Measurements from ENCODE around the gene DEDD2.
A peak's percentile ranks its signal among the peaks of the same experiment; 100 is the strongest.

Gene DEDD2

GRCh38 chr19:42229301-42229854 is 11.9 kb upstream of the DEDD2 start:
- no peak for DNase-seq (ENCODE audit: low spot score)

- no peak for DNase-seq (ENCODE audit: low spot score)
Measured at GRCh38 chr19:42228641-42229040, 11.2 kb upstream of the DEDD2 start.

- no peak for DNase-seq (ENCODE audit: low spot score)
Measured at GRCh38 chr19:42226886-42227285, 9.4 kb upstream of the DEDD2 start.

GRCh38 chr19:42225718-42226292 is 8.3 kb upstream of the DEDD2 start:
- DNase-seq (ENCODE audit: low spot score), result no peak

DNA sequence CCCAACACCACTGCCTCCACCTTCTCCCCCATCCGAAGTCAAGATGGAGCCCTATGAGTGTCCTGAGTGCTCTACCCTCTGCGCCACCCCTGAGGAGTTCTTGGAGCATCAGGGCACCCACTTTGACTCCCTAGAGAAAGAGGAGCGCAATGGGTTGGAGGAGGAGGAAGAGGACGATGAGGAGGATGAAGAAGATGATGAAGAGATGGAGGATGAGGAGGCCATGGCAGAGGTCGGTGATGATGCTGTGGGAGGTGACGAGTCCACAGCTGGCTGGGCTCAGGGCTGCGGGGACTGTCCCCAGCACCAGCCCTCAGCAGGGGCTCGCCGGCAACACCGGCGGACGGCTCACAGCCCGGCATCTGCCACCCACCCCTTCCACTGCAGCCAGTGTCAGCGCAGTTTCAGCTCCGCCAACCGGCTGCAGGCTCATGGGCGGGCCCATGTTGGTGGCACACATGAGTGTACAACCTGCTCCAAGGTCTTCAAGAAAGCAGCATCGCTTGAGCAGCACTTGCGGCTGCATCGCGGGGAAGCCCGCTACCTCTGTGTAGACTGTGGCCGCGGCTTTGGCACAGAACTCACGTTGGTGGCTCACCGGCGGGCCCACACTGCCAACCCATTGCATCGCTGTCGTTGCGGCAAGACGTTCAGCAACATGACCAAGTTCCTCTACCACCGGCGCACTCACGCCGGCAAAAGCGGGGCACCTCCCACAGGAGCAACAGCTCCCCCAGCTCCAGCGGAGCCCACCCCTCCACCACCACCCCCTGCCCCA is 7.7 kb upstream of the DEDD2 start:
- no peak for DNase-seq (ENCODE audit: low spot score)

DNA sequence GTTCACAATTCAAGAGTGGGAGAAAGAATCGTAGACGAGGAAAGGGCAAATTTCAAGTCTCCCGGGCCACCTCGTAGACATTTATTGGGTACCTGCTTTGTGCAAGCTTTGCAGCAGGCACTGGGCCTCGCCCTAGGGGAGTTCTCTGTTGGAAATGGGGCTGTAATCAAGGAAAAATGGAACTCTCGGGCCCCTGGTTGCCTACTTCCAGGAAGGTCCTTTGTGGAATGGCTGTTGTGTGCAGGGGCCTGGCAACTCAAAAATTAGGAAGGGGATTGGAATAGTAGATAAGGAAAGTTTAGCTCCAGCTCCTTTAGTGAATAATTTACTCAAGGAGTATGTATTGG is 3.2 kb upstream of the DEDD2 start:
- DNase-seq (ENCODE audit: low spot score), result no peak

DNA sequence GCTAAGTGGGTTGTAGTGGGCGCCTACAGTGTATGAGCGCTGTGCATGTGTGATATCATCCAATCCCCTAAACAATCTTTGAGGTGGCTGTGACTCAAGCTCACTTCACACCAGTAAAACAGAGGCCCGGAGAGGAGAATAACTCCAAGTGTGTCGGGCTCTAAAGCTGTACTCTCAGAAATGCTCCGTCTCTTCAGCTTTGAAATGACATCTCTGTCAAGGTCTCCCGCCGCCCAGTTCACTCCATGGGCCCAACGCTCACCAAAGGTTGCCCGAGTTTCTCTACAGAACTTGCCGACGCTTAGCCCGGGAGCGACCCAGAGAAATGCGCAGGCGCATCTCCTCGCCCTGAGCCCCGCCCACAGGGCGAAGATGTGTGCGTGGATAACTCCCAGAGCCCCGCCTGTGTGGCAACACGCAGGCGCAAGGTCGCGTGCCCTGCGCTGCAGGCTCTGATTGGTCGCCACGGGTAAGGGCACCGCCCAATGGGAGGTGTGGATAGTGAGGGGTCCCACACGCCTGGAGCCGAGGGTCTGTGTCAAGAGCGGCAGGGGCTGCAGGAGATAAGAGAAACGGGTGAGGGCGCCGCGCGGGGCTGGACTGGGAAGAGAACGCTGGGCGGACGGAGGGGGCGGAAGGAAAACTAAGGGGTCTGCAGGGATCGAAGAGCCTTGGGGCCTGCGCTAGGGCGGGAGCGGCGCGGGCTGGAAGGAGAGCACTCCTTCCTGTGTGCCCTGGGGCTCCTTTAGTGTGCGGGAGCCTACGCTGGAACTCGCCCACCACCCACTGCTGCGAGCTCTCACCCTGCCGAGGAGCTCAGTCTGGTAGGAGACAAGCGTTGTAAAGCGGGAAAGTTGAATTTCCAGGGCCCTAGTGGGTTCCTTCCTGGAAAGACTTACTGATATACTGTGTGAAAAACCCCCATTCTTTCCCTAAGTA is 2.6 kb upstream of the DEDD2 start, which contains the start of gene ZNF526:
Gene ZNF526 (plus strand): TSS at position 501 of the 939 bp plus-strand sequence. CDS start 4,092 bp downstream, outside the sequence.
- peak; percentile 98 for DNase-seq (ENCODE audit: low spot score)

GRCh38 chr19:42216653-42217519 is 591 bp downstream of the DEDD2 start:
- peak; percentile 37 for DNase-seq (ENCODE audit: low spot score)

GRCh38 chr19:42214810-42215485 is 2.5 kb downstream of the DEDD2 start:
- DNase-seq (ENCODE audit: low spot score), result no peak

DNA sequence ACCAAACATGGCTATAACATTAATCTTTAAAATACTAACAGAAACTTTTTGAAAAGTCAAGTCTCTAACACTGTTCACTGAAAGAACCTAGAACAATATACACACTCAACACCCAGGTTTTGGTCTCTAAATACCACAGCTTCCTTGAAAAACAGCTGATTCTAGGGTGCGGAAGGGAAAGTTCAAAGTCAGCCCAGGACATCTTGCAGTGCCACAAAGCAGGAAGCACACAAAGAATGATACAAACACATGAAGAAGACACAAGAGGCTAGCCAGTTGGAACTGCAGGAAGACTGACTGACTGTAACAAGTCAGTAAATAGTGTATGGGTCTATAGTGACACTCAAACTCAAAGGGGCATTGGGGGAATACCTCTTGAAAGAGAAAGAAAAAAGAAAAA is 4.6 kb downstream of the DEDD2 start:
- DNase-seq (ENCODE audit: low spot score), result no peak

GRCh38 chr19:42208612-42209011 is 8.9 kb downstream of the DEDD2 start:
- DNase-seq (ENCODE audit: low spot score), result no peak

DNA sequence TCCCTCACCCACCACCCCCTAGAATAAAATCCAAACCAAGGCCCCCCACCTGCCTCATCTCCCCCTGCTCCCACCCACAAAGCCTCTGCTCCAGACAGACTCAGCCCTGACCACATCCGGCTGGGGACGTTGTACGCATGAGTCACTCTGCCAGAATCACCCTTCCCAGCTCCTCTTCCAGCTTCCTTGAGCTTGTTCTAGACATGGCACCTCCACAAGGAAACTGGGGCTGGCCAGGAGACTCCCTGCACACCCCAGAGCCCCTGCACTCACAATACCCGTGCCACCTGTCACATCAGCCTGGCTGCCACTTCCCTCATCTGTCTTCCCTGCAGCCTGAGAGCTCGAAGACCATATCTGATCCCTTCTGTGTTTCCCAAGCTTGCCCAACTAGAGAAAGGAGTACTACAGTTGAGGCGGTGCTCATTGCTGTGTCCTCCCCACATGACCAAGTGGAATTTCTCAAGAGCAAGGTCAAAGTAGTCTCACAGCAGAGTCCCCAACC is 9.7 kb downstream of the DEDD2 start:
- no peak for DNase-seq (ENCODE audit: low spot score)

DNA sequence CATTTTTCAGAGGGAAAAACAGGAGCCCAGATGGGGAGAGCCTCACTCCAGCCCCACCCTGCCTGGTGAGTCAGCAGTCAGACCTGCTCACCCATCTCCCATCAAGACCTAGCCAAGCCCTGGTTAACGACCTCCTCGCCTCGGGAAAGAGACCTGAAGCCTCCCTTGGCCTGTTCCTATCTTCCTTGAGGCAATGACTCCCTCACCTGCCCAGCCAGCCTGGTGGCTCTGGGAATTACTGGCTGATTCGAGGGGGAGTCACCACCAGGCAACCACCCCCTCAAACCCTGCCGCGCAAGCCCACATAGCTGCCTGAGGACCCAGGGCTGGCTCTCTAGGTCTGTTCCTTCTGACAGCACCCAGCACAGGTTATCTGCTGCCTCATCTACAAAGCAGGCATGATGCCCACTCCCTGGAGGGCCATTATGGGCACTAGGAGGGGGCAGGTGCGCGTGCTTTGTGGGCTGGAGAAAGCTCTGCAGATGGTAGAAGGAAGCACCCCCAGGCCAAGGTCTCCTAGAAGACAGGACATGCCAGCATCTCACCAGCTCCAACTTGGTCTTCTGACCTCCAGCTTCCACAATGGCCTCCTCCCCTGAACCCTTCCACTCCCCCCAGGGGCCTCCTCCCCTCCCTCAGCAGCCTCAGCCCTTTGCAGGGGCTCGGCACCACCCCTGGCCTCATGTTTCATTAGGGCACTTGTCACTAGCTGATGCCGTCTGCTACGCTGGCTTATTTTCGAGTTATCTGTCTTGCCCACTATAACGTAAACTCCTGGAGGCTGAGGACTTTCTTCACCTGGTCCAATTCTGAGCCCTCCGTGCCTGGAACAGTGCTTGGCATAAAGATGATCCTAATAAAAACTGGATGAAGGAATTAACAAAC is 10.4 kb downstream of the DEDD2 start:
- DNase-seq (ENCODE audit: low spot score), result no peak

DNA sequence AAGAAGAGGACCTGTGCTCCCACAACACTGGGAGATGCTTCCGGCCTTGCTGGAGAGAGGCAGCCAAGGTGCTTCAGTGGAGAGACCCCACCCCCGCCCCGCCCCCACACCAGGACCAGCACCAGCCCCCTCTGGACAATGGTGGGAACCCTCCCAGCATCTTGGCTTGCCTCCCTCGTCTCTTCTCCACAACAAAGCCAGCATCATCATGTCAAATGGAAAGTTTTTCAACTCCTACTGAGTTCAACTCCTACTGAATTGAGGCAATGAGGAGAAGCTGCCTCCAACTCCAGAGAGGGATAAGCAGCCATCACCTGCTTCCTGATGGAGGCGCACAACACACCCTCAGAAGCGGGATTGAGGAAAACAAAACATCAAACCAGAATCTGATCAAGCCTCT is 12.8 kb downstream of the DEDD2 start:
- no peak for DNase-seq (ENCODE audit: low spot score)

DNA sequence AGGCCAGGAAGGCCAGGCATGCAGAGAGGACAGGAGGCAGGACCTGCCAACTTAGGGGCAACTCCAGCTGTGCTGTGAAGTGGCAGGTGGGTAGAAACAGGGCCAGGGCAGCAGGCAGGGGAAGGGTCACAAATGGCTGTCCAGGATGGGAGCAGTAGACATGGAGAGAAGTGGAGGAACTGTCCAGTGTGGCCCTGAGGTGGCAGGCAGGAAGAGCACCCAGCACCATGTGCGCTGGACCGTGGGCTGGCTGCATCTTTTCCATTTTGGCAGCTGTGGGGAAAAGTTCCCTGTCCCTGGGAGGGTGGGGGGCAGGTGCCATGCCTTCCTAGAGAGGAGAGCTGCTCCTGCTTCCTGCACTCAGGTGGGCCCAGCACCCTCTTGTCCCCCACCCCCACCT is 13.8 kb downstream of the DEDD2 start:
- DNase-seq (ENCODE audit: low spot score), result no peak

GRCh38 chr19:42202290-42202880 is 15.1 kb downstream of the DEDD2 start:
- no peak for DNase-seq (ENCODE audit: low spot score)

DNA sequence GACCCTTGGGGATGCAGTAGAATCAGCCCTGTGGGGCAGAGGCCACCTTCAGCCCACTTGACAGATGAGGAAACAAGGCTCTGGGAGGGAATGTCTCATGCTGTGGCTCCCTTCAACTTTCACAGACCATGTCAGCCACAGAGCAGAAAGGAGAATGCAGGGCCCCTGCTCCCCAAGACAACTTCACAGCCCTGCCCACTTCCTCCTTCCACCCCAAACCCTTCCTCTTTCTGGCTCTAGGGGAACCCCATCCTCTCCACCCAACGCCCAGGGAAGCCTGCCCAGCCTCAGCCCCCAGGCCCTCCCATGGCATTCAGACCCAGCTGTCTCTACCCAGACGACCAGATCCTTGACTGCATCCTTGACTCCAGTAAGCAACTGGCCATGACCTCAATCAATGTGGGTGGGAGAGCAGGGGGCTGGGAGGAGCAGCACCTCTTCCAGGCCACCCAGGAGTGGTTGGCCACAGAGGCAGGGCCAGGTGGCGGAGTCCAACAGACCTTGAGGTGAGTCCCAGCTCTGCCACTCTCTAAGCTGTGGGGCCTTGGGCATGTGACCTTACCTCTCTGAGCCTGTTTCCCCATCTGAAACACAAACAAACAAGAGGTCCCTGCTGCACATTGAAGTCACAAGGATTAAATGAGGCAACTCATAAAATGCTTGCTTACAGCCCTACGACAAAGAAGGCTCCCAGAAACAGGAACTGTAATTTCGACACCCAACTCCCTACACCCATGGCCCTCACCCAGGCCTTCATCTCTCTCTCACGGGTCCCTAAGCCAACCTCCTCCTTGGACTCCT is 15.8 kb downstream of the DEDD2 start:
- DNase-seq (ENCODE audit: low spot score), result no peak
